HL-60 (cell line): ENCODE data around the gene NOS1.

Source experiments
- CTCF ChIP-seq: IDR thresholded peaks from one replicate; pipeline ENCODE4 v1.5.1; 2011; ENCODE audit warnings: low read length, control low read depth, inconsistent platforms; ENCODE audit not compliant: insufficient read depth
- GABPA ChIP-seq: IDR thresholded peaks from 2 replicates; pipeline ENCODE4 v1.6.1; 2012; ENCODE audit warnings: low read depth
- POLR2AphosphoS5 ChIP-seq: IDR thresholded peaks from 2 replicates; pipeline ENCODE4 v1.6.1; 2012; ENCODE audit warnings: low read depth
- REST ChIP-seq: IDR thresholded peaks from 2 replicates; pipeline ENCODE4 v1.6.1; 2012; ENCODE audit warnings: low read depth; ENCODE audit not compliant: insufficient replicate concordance
- SPI1 ChIP-seq: IDR thresholded peaks from 2 replicates; pipeline ENCODE4 v1.6.1; 2012; ENCODE audit warnings: low read depth, mild to moderate bottlenecking, borderline replicate concordance

GRCh38 chr12:117282490-117282889 is 78.9 kb downstream of the NOS1 start:
- TF ChIP-seq GABPA, result no peak
- TF ChIP-seq CTCF, result no peak
- no peak for TF ChIP-seq POLR2AphosphoS5
- TF ChIP-seq REST, result no peak
- TF ChIP-seq SPI1, result no peak
